ENCODE results near the gene CD81. TPM values are rescaled to one million over a fixed set of nuclear protein-coding genes. Genes with fewer than 3 reads are reported as not detected.

CD81 gene
- total RNA-seq, 4 donors from 2014 or later: 498 to 652 (median 582) TPM

- Histone ChIP-seq H3K27me3 (no peaks in the 10 kb centered on the region), H3K27ac (replicated peaks in 1 of 4) (no peak overlapping the region)
- intact Hi-C loops (cut with DNase I): loop anchor here (10.0 kb wide), 1 partner anchor 46 kb away; no protein-coding TSS in a partner anchor
These were observed 8.8 kb upstream of the CD81 start for GRCh38 chr11:2368178-2368850.

GRCh38 chr11:2368851-2369180 is 8.3 kb upstream of the CD81 start:
- peaks cover 9 to 15% (median 12%) of the 10 kb centered on the region in 4 donors for H3K4me1 ChIP-seq
- H3K36me3 ChIP-seq: no peaks in the 10 kb centered on the region
- no peak overlapping the region for H3K27ac ChIP-seq (replicated peaks in 1 of 4)
- 83% methylated on average over 7 of the region's 10 CpGs for WGBS
- intact Hi-C loops (cut with DNase I): loop anchor here (10.0 kb wide), 1 partner anchor 46 kb away; no protein-coding TSS in a partner anchor
- no peak for DNase-seq (ENCODE audit: extremely low spot score)
- H3K9me3 ChIP-seq: no peaks in the 10 kb centered on the region
- H3K4me3 ChIP-seq: no peak overlapping the region
- H3K27me3 ChIP-seq: no peaks in the 10 kb centered on the region
- TF ChIP-seq EP300 (IDR thresholded peaks at IDR 0.05): no peak
- TF ChIP-seq POLR2AphosphoS5 (IDR thresholded peaks at IDR 0.05): no peak
- no peak for TF ChIP-seq CTCF (IDR thresholded peaks at IDR 0.05)
- TF ChIP-seq POLR2A (IDR thresholded peaks at IDR 0.05; ENCODE audit: low read depth): no peak

More at GRCh38 chr11:2368178-2368850, 8.8 kb upstream of the CD81 start:
- TF ChIP-seq POLR2A (IDR thresholded peaks at IDR 0.05; ENCODE audit: low read depth) (no peak), POLR2AphosphoS5 (IDR thresholded peaks at IDR 0.05) (no peak), EP300 (IDR thresholded peaks at IDR 0.05) (no peak), CTCF (IDR thresholded peaks at IDR 0.05) (no peak)
- 70% methylated on average over 2 of the region's 7 CpGs for WGBS
- H3K4me3 ChIP-seq: no peak overlapping the region
- H3K9me3 ChIP-seq: no peaks in the 10 kb centered on the region
- H3K36me3 ChIP-seq: no peaks in the 10 kb centered on the region
- DNase-seq (ENCODE audit: extremely low spot score): no peak
- H3K4me1 ChIP-seq: peaks cover 6 to 15% (median 12%) of the 10 kb centered on the region in 4 donors

- WGBS: 87% methylated on average over 10 of the region's 12 CpGs
- H3K27me3 ChIP-seq: no peaks in the 10 kb centered on the region
- no peaks in the 10 kb centered on the region for H3K9me3 ChIP-seq
- intact Hi-C loops (cut with DNase I): loop anchor here (10.0 kb wide), 1 partner anchor 45 kb away; no protein-coding TSS in a partner anchor
- TF ChIP-seq CTCF (IDR thresholded peaks at IDR 0.05) (no peak), EP300 (IDR thresholded peaks at IDR 0.05) (no peak), POLR2AphosphoS5 (IDR thresholded peaks at IDR 0.05) (no peak)
- no peak overlapping the region for H3K27ac ChIP-seq (replicated peaks in 1 of 4)
- no peak for DNase-seq (ENCODE audit: extremely low spot score)
- no peaks in the 10 kb centered on the region for H3K36me3 ChIP-seq
- H3K4me1 ChIP-seq: peaks cover 10 to 15% (median 13%) of the 10 kb centered on the region in 4 donors
- no peak overlapping the region for H3K4me3 ChIP-seq
These were observed 7.8 kb upstream of the CD81 start for GRCh38 chr11:2369320-2369719.

GRCh38 chr11:2369896-2370295 is 7.2 kb upstream of the CD81 start:
- intact Hi-C loops (cut with DNase I): loop anchor here (10.0 kb wide), 1 partner anchor 45 kb away; no protein-coding TSS in a partner anchor
- DNase-seq (ENCODE audit: extremely low spot score): no peak

More at GRCh38 chr11:2369896-2370295, 7.2 kb upstream of the CD81 start:
- TF ChIP-seq POLR2A (IDR thresholded peaks at IDR 0.05; ENCODE audit: low read depth) (no peak), POLR2AphosphoS5 (IDR thresholded peaks at IDR 0.05) (no peak), CTCF (IDR thresholded peaks at IDR 0.05) (no peak), EP300 (IDR thresholded peaks at IDR 0.05) (no peak)
- Histone ChIP-seq H3K27me3 (no peaks in the 10 kb centered on the region), H3K9me3 (no peaks in the 10 kb centered on the region), H3K27ac (replicated peaks in 1 of 4) (no peak overlapping the region), H3K4me3 (no peak overlapping the region), H3K4me1 (peaks cover 10 to 16% (median 14%) of the 10 kb centered on the region in 4 donors), H3K36me3 (no peaks in the 10 kb centered on the region)
- WGBS: 93% methylated on average over 7 of the region's 9 CpGs

Measured in esophagus muscularis mucosa (tissue), 4 donors.